ENCODE data around the gene PPIC.
"Not testable (repeated sequence)": the region's sequence is repeated elsewhere in the genome, so short reads cannot be mapped to it uniquely, and the experiment has no call there.

The PPIC gene

DNA sequence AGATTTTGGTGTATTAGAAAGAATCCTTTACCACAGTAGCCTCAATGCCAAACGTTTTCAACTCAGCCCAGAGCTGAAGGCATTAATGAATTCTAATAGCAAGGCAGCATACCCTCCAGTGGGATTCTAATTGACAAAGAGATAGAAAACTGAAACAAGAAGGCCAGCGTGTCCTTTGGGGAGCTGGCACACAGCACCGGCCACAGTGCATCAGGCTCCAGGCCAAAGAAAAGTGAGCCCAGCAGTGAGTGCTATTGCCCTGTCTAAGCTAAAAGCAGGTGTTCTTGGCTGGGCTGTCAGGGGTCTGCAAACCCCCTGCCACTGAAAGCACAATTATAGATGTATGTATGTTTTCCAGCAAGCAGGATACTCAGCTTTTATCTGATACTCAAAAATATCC lies 40.4 kb downstream of the PPIC start:
- no peak for FAIRE-seq
- TF ChIP-seq POU2F2 (IDR thresholded peaks at IDR 0.05; ENCODE audit: low read depth, low read length): no peak
- TF ChIP-seq PAX5 (IDR thresholded peaks at IDR 0.05; ENCODE audit: insufficient read depth, low read length, severe bottlenecking): no peak
- TF ChIP-seq SPI1 (IDR thresholded peaks at IDR 0.05; ENCODE audit: low read depth, low read length): no peak
- no peak for TF ChIP-seq POLR2AphosphoS5 (IDR thresholded peaks at IDR 0.05; ENCODE audit: low read depth, low read length)
- TF ChIP-seq TAF1 (IDR thresholded peaks at IDR 0.05; ENCODE audit: low read depth, low read length): no peak
- no peak for TF ChIP-seq POLR2A (IDR thresholded peaks at IDR 0.05; ENCODE audit: low read depth, low read length)
- no peak for DNase-seq (ENCODE audit: insufficient read length, low spot score)

DNA sequence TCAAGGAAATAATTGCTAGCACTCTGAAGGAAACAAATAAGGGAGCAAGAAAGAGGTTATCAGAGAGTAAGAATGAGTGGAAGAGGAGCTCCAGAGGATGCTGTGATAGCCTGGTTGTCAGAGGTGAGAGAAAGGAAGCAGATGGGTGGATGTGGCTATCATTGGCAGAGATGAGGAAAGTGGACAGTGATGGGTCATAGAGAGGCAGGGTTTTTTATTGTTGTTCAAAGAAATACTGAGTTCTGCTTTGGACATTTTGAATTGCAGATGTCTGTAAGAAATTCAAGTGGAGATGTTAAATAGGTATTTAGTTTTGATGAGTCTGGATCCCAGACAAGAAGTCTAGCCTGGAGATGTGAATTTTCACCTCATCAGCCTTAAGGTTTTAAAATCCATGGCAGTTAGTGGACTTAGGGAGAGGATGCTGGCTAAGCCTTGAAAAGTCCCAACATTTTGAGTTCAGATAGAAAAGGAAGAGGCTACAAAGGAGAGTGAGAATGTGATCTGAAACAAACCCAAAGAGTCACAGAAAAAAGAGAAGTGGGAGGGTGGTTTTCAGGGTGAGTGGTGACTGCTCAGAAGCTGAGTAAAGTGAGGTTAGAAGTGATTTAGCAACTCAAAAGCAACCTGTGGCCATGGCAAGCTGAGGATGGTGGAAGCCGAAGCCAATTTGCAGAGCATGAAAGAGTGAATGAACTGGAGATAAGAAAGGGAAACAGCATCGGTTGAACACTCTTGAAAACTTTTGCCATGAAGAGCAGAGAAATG lies 50.4 kb downstream of the PPIC start:
- no peak for TF ChIP-seq POLR2A (IDR thresholded peaks at IDR 0.05; ENCODE audit: low read depth, low read length)
- TF ChIP-seq SPI1 (IDR thresholded peaks at IDR 0.05; ENCODE audit: low read depth, low read length): peak; percentile 98
- DNase-seq (ENCODE audit: insufficient read length, low spot score) (peak; percentile 24), FAIRE-seq (peak; percentile 93)

DNA sequence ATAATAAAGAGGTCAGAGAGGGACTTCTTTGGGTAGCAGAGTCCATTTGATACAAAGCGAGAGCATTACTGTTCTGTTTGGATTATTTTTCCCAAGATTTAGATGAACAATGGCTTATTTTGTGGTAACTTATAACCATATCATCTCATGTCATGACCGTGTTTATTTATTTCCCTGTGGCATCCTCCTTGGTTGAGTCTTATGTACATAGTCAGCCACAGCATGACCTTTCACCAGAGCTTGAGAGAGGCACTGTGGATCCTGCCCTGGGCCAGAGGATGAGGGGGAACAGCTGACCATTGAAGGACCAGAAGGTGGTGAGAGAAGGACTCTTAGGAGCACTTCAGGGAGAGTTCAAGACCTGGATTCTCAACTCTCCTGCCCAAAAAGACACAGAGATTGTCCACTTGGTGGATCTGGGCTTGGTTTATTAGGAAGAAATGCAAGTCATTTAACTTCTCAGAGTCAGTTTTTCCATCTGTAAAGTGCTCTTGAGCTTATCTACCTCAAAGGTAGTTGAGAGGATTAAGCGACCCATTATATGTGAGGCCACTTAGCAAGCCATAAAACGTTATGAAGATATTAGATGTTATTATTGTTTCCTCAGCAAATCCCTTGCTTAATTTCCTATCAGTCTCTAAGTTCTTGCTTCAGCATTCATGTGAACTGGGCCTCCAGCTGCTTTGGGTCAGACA lies 51.4 kb downstream of the PPIC start:
- TF ChIP-seq SPI1 (IDR thresholded peaks at IDR 0.05; ENCODE audit: low read depth, low read length) (no peak), TAF1 (IDR thresholded peaks at IDR 0.05; ENCODE audit: low read depth, low read length) (no peak), POLR2AphosphoS5 (IDR thresholded peaks at IDR 0.05; ENCODE audit: low read depth, low read length) (no peak), POLR2A (IDR thresholded peaks at IDR 0.05; ENCODE audit: low read depth, low read length) (no peak), POU2F2 (IDR thresholded peaks at IDR 0.05; ENCODE audit: low read depth, low read length) (no peak), PAX5 (IDR thresholded peaks at IDR 0.05; ENCODE audit: insufficient read depth, low read length, severe bottlenecking) (no peak)
- DNase-seq (ENCODE audit: insufficient read length, low spot score) (no peak), FAIRE-seq (no peak)

DNA sequence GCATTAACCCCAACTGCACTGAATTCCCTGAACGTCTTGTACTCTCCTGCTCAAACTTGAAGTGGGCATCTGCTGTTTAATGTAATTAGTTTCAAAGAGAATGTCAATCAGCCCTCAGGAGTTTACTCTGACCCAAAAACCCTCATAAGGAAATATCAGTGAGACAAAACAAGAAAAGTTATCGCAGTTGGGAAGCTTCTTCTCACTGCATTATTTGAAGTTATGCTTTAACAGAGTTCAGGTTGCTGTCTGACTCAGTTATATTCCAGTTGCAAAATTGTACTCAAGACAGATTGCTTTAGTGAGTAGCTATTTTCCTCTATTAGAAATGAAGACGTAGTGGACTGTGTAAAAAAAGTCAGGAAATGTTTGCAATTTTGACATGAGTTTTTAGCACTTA lies 52.1 kb downstream of the PPIC start:
- FAIRE-seq (no peak), DNase-seq (ENCODE audit: insufficient read length, low spot score) (no peak)
- no peak for TF ChIP-seq TAF1 (IDR thresholded peaks at IDR 0.05; ENCODE audit: low read depth, low read length)
- no peak for TF ChIP-seq POLR2A (IDR thresholded peaks at IDR 0.05; ENCODE audit: low read depth, low read length)
- TF ChIP-seq PAX5 (IDR thresholded peaks at IDR 0.05; ENCODE audit: insufficient read depth, low read length, severe bottlenecking): no peak
- no peak for TF ChIP-seq SPI1 (IDR thresholded peaks at IDR 0.05; ENCODE audit: low read depth, low read length)
- TF ChIP-seq POLR2AphosphoS5 (IDR thresholded peaks at IDR 0.05; ENCODE audit: low read depth, low read length): no peak
- TF ChIP-seq POU2F2 (IDR thresholded peaks at IDR 0.05; ENCODE audit: low read depth, low read length): no peak

DNA sequence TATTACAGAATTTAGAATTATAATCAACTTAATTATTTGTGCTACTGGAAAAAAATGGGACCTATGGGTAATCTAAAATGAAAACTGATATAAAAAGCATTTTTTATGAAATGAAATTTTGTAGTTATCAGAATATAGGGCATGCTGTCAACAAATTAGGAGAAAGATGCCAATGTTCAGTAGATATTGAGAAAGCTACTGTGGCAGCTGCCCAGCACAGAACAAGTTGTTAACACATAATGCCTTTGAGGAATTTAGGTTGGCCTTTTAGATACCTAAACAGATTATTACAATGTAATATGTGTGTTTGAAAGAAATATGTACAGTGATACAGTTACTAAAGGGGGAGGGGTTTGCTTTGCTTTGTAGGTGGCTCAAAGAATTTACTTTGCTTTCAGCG lies 54.1 kb downstream of the PPIC start:
- DNase-seq (ENCODE audit: insufficient read length, low spot score) (no peak), FAIRE-seq (no peak)
- TF ChIP-seq POU2F2 (IDR thresholded peaks at IDR 0.05; ENCODE audit: low read depth, low read length) (no peak), PAX5 (IDR thresholded peaks at IDR 0.05; ENCODE audit: insufficient read depth, low read length, severe bottlenecking) (no peak), POLR2A (IDR thresholded peaks at IDR 0.05; ENCODE audit: low read depth, low read length) (no peak), TAF1 (IDR thresholded peaks at IDR 0.05; ENCODE audit: low read depth, low read length) (no peak), SPI1 (IDR thresholded peaks at IDR 0.05; ENCODE audit: low read depth, low read length) (no peak), POLR2AphosphoS5 (IDR thresholded peaks at IDR 0.05; ENCODE audit: low read depth, low read length) (no peak)

DNA sequence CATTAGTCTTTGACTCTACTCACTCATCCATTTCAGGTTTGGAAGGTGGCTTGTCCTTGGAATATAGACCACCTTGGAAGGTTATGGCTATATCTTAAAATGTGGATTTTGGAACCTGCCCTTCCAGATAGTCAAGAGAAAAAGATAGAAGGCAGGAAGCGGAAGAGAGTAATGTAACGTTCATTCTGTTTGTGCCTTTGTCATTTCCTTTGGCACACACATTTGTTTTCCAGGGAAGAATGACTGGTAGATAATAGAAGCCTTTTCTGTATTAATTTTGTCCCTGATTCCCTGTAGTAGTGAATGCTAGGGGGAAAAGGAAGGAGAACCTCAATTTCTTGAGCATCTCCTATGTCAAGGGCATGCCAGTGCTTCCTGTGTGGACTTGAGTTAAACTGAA lies 54.7 kb downstream of the PPIC start:
- DNase-seq (ENCODE audit: insufficient read length, low spot score): no peak
- TF ChIP-seq TAF1 (IDR thresholded peaks at IDR 0.05; ENCODE audit: low read depth, low read length) (no peak), PAX5 (IDR thresholded peaks at IDR 0.05; ENCODE audit: insufficient read depth, low read length, severe bottlenecking) (no peak), SPI1 (IDR thresholded peaks at IDR 0.05; ENCODE audit: low read depth, low read length) (no peak), POU2F2 (IDR thresholded peaks at IDR 0.05; ENCODE audit: low read depth, low read length) (no peak), POLR2A (IDR thresholded peaks at IDR 0.05; ENCODE audit: low read depth, low read length) (no peak), POLR2AphosphoS5 (IDR thresholded peaks at IDR 0.05; ENCODE audit: low read depth, low read length) (no peak)
- no peak for FAIRE-seq

DNA sequence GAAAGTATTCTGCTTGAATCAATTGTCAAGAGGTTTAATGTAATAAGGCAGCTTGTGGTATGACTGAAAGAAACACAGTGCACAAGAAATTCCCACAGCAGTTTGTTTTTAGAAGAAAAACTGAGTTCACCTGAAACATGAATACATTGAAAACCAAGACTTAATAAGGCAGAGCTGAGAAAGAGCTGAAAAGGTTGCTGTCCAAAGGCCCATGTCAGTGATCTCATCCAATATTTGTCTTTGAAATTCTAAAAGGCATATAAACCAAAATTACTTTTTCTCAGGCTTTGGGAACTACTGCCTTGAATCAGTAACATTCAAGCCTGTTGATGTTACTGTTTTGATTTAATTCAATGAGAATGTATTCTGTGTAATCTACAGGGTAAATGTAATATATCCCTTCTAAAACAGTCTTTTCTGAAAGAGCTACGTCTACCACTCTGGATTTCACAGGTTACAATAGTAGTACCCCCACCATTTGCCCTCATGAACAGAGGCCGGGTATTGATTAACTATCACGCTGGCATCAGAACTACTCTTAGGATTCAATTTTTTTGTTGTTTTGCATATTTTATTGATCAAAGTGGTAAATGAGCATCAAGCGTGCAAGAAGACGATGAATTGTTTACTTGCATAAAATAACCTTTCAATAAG lies 57.8 kb downstream of the PPIC start:
- no peak for DNase-seq (ENCODE audit: insufficient read length, low spot score)
- FAIRE-seq: no peak
- TF ChIP-seq POLR2AphosphoS5 (IDR thresholded peaks at IDR 0.05; ENCODE audit: low read depth, low read length): no peak
- no peak for TF ChIP-seq POLR2A (IDR thresholded peaks at IDR 0.05; ENCODE audit: low read depth, low read length)
- no peak for TF ChIP-seq SPI1 (IDR thresholded peaks at IDR 0.05; ENCODE audit: low read depth, low read length)
- TF ChIP-seq POU2F2 (IDR thresholded peaks at IDR 0.05; ENCODE audit: low read depth, low read length): no peak
- no peak for TF ChIP-seq TAF1 (IDR thresholded peaks at IDR 0.05; ENCODE audit: low read depth, low read length)
- TF ChIP-seq PAX5 (IDR thresholded peaks at IDR 0.05; ENCODE audit: insufficient read depth, low read length, severe bottlenecking): no peak

DNA sequence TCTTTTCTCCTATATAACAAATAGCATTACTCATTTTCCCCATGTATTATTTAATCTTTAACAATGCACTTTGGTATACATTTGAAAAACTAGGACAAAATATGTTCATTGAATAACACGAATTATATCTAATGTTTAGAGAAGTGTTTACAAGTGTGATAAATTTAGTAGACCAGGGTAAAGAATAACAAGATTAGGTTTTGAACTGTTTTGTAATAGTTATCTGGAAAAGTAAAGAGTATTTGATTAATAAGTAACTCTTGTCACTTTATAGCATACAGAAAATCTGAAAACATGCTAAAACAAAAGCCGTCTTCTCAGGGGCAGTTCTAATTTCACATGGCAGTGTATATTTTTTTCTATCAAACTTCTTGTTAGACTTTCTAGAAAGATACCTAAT lies 58.5 kb downstream of the PPIC start:
- no peak for FAIRE-seq

DNA sequence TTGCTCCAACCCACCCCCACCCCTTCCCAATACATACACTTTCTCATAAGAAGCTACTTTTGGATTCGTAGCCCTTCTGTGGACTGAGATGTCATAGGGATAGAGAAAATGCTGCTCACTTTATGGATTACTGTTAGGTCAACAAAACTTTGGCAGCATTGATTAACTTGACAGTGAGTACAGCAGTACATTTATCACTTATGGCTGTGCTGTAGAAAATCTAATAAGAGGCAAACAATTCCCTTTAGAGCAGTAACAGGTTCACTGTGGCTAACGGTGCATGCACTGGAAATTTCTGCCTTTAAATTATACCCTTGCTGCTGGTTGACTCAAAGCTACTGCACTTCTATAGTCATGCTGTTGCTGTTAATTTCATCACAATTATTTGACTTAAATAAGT lies 59.2 kb downstream of the PPIC start:
- no peak for DNase-seq (ENCODE audit: insufficient read length, low spot score)
- FAIRE-seq: no peak
- TF ChIP-seq PAX5 (IDR thresholded peaks at IDR 0.05; ENCODE audit: insufficient read depth, low read length, severe bottlenecking) (no peak), POU2F2 (IDR thresholded peaks at IDR 0.05; ENCODE audit: low read depth, low read length) (no peak), TAF1 (IDR thresholded peaks at IDR 0.05; ENCODE audit: low read depth, low read length) (no peak), POLR2A (IDR thresholded peaks at IDR 0.05; ENCODE audit: low read depth, low read length) (no peak), POLR2AphosphoS5 (IDR thresholded peaks at IDR 0.05; ENCODE audit: low read depth, low read length) (no peak), SPI1 (IDR thresholded peaks at IDR 0.05; ENCODE audit: low read depth, low read length) (no peak)

More for the DNA sequence above, 58.5 kb downstream of the PPIC start:
- DNase-seq (ENCODE audit: insufficient read length, low spot score): no peak
- TF ChIP-seq POLR2A (IDR thresholded peaks at IDR 0.05; ENCODE audit: low read depth, low read length) (no peak), SPI1 (IDR thresholded peaks at IDR 0.05; ENCODE audit: low read depth, low read length) (no peak), POLR2AphosphoS5 (IDR thresholded peaks at IDR 0.05; ENCODE audit: low read depth, low read length) (no peak), POU2F2 (IDR thresholded peaks at IDR 0.05; ENCODE audit: low read depth, low read length) (no peak), TAF1 (IDR thresholded peaks at IDR 0.05; ENCODE audit: low read depth, low read length) (no peak), PAX5 (IDR thresholded peaks at IDR 0.05; ENCODE audit: insufficient read depth, low read length, severe bottlenecking) (no peak)

DNA sequence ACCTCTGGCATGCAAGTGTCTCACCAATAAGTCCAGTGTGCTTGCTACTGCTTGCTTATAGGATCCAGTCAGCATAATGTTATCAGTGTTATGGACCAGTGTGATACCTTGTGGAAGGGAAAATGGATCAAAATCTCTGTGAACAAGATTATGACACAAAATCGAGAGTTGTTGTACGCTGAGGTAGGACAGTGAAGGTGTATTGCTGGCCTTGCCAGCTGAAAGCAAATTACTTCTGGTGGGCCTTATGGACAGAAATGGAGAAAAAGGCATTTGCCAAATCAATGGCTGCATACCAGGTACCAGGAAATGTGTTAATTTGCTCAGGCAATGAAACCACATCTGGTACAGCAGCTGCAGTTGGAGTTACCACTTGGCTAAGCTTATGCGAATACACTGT lies 62.3 kb downstream of the PPIC start:
- not testable (repeated sequence) for FAIRE-seq

DNA sequence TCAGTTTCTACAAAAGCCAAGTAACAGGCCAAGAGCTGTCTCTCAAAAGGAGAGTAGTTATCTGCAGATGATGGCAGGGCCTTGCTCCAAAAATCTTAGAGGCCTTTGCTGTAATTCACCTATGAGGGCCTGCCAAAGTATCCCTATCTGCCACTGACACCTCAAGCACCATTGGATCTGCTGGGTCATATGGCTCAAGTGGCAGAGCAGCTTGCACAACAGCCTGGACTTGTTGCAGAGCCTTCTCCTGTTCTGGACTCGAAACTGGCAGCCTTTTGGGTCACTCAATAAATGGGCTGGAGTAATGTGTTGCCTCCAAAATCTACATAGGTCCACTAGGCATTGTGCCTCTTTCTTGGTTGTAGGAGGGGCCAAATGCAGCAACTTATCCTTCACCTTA lies 62.8 kb downstream of the PPIC start:
- DNase-seq (ENCODE audit: insufficient read length, low spot score); FAIRE-seq: not testable (repeated sequence)

More for the DNA sequence above, 62.3 kb downstream of the PPIC start:
- DNase-seq (ENCODE audit: insufficient read length, low spot score): not testable (repeated sequence)
